ENCODE measurements around the gene TAPBPL. TPM values are rescaled to one million over a fixed set of nuclear protein-coding genes. Genes with fewer than 3 reads are reported as not detected.
"Not testable (repeated sequence)": the region's sequence is repeated elsewhere in the genome, so short reads cannot be mapped to it uniquely, and the experiment has no call there.

TAPBPL gene
- total RNA-seq (2014; rRNA removed; shearing (Covaris generic)): 9.6 and 11.0 TPM in 2 replicates

GRCh38 chr12:6451348-6452244 lies at the start of gene TAPBPL:
Gene TAPBPL, plus strand, starts transcription at chr12:6452042. Its CDS starts 207 bp downstream, at chr12:6452249.
- peak; percentile 70 for DNase-seq (ENCODE audit: low spot score)

GRCh38 chr12:6404390-6404789 lies 47.5 kb upstream of the TAPBPL start:
- no peak for DNase-seq (ENCODE audit: low spot score)

GRCh38 chr12:6405963-6406362 lies 45.9 kb upstream of the TAPBPL start:
- DNase-seq (ENCODE audit: low spot score): no peak

GRCh38 chr12:6407236-6407954 lies 44.4 kb upstream of the TAPBPL start:
- no peak for DNase-seq (ENCODE audit: low spot score)

- no peak for DNase-seq (ENCODE audit: low spot score)
Observed at GRCh38 chr12:6416596-6416995, 35.2 kb upstream of the TAPBPL start.

GRCh38 chr12:6418796-6419195 lies 33.0 kb upstream of the TAPBPL start:
- no peak for DNase-seq (ENCODE audit: low spot score)

GRCh38 chr12:6420364-6420763 lies 31.5 kb upstream of the TAPBPL start:
- DNase-seq (ENCODE audit: low spot score): no peak

- peak; percentile 97 for DNase-seq (ENCODE audit: low spot score)
Observed at GRCh38 chr12:6423267-6424007, 28.4 kb upstream of the TAPBPL start.

- no peak for DNase-seq (ENCODE audit: low spot score)
Observed at GRCh38 chr12:6424008-6424347, 27.9 kb upstream of the TAPBPL start.

GRCh38 chr12:6424866-6425265 lies 27.0 kb upstream of the TAPBPL start:
- DNase-seq (ENCODE audit: low spot score): no peak

- no peak for DNase-seq (ENCODE audit: low spot score)
Observed at GRCh38 chr12:6425590-6426531, 26.0 kb upstream of the TAPBPL start.

- DNase-seq (ENCODE audit: low spot score): no peak
Observed at GRCh38 chr12:6426882-6427671, 24.8 kb upstream of the TAPBPL start.

GRCh38 chr12:6427796-6428195 lies 24.0 kb upstream of the TAPBPL start:
- DNase-seq (ENCODE audit: low spot score): not testable (repeated sequence)

GRCh38 chr12:6428326-6428725 lies 23.5 kb upstream of the TAPBPL start:
- DNase-seq (ENCODE audit: low spot score): no peak

GRCh38 chr12:6430124-6430989 lies 21.5 kb upstream of the TAPBPL start:
- DNase-seq (ENCODE audit: low spot score): peak; percentile 77

- no peak for DNase-seq (ENCODE audit: low spot score)
Observed at GRCh38 chr12:6432991-6433390, 18.9 kb upstream of the TAPBPL start.

- DNase-seq (ENCODE audit: low spot score): no peak
Observed at GRCh38 chr12:6434205-6435140, 17.4 kb upstream of the TAPBPL start.

Measured in HT-29 (cell line).